ENCODE data around the gene DLD. TPM values are rescaled to one million over a fixed set of nuclear protein-coding genes. Genes with fewer than 3 reads are reported as not detected.
"Not testable (repeated sequence)": the region's sequence is repeated elsewhere in the genome, so short reads cannot be mapped to it uniquely, and the experiment has no call there.

DLD gene
- total RNA-seq, 2 donors from 2014 or later: 60.4 to 80.8 TPM

GRCh38 chr7:107877731-107878382 lies 13.1 kb upstream of the DLD start:
- no peaks in the 10 kb centered on the region for H3K36me3 ChIP-seq
- H3K27me3 ChIP-seq (replicated peaks; ENCODE audit: insufficient read depth): no peaks in the 10 kb centered on the region
- no peak overlapping the region for H3K27ac ChIP-seq
- H3K9me3 ChIP-seq: no peaks in the 10 kb centered on the region
- no peak overlapping the region for H3K4me3 ChIP-seq
- no peak for DNase-seq (ENCODE audit: low spot score)
- no peaks in the 10 kb centered on the region for H3K4me1 ChIP-seq (ENCODE audit: control insufficient read depth in 1 of 2, low read depth in 2 of 2)
- ATAC-seq (ENCODE audit: insufficient number of reproducible peaks, low FRiP score, low read depth): no peak
- TF ChIP-seq CTCF (IDR thresholded peaks at IDR 0.05): no peak

GRCh38 chr7:107878636-107879035 lies 12.3 kb upstream of the DLD start:
- no peak for ATAC-seq (ENCODE audit: insufficient number of reproducible peaks, low FRiP score, low read depth)

GRCh38 chr7:107879400-107880035 lies 11.5 kb upstream of the DLD start:
- H3K4me3 ChIP-seq: no peak overlapping the region
- no peaks in the 10 kb centered on the region for H3K9me3 ChIP-seq
- no peaks in the 10 kb centered on the region for H3K4me1 ChIP-seq (ENCODE audit: control insufficient read depth in 1 of 2, low read depth in 2 of 2)
- ATAC-seq (ENCODE audit: insufficient number of reproducible peaks, low FRiP score, low read depth) (no peak), DNase-seq (ENCODE audit: low spot score) (no peak)
- no peak overlapping the region for H3K27ac ChIP-seq
- peak; percentile 54 for TF ChIP-seq CTCF (IDR thresholded peaks at IDR 0.05)
- H3K27me3 ChIP-seq (replicated peaks; ENCODE audit: insufficient read depth): no peaks in the 10 kb centered on the region
- H3K36me3 ChIP-seq: no peaks in the 10 kb centered on the region

More at GRCh38 chr7:107878636-107879035, 12.3 kb upstream of the DLD start:
- Histone ChIP-seq H3K9me3 (no peaks in the 10 kb centered on the region), H3K4me3 (no peak overlapping the region), H3K36me3 (no peaks in the 10 kb centered on the region), H3K27me3 (replicated peaks; ENCODE audit: insufficient read depth) (no peaks in the 10 kb centered on the region), H3K4me1 (ENCODE audit: control insufficient read depth in 1 of 2, low read depth in 2 of 2) (no peaks in the 10 kb centered on the region), H3K27ac (no peak overlapping the region)
- TF ChIP-seq CTCF (IDR thresholded peaks at IDR 0.05): no peak
- no peak for DNase-seq (ENCODE audit: low spot score)

GRCh38 chr7:107882766-107883165 lies 8.2 kb upstream of the DLD start:
- Histone ChIP-seq H3K27me3 (replicated peaks; ENCODE audit: insufficient read depth) (no peaks in the 10 kb centered on the region), H3K27ac (no peak overlapping the region), H3K9me3 (no peaks in the 10 kb centered on the region), H3K4me3 (no peak overlapping the region), H3K36me3 (no peaks in the 10 kb centered on the region), H3K4me1 (ENCODE audit: control insufficient read depth in 1 of 2, low read depth in 2 of 2) (no peaks in the 10 kb centered on the region)
- ATAC-seq (ENCODE audit: insufficient number of reproducible peaks, low FRiP score, low read depth) (no peak), DNase-seq (ENCODE audit: low spot score) (no peak)
- no peak for TF ChIP-seq CTCF (IDR thresholded peaks at IDR 0.05)

GRCh38 chr7:107884066-107884818 lies 6.7 kb upstream of the DLD start:
- no peaks in the 10 kb centered on the region for H3K36me3 ChIP-seq
- no peaks in the 10 kb centered on the region for H3K27me3 ChIP-seq (replicated peaks; ENCODE audit: insufficient read depth)
- DNase-seq (ENCODE audit: low spot score) (no peak), ATAC-seq (ENCODE audit: insufficient number of reproducible peaks, low FRiP score, low read depth) (no peak)
- H3K27ac ChIP-seq: no peak overlapping the region
- H3K9me3 ChIP-seq: no peaks in the 10 kb centered on the region
- no peaks in the 10 kb centered on the region for H3K4me1 ChIP-seq (ENCODE audit: control insufficient read depth in 1 of 2, low read depth in 2 of 2)
- TF ChIP-seq CTCF (IDR thresholded peaks at IDR 0.05): no peak
- no peak overlapping the region for H3K4me3 ChIP-seq

- peaks cover 10 to 13% of the 10 kb centered on the region in 2 donors for H3K4me1 ChIP-seq (ENCODE audit: control insufficient read depth in 1 of 2, low read depth in 2 of 2)
- H3K36me3 ChIP-seq; H3K27ac ChIP-seq; H3K4me3 ChIP-seq; DNase-seq (ENCODE audit: low spot score); H3K27me3 ChIP-seq (replicated peaks; ENCODE audit: insufficient read depth); ATAC-seq (ENCODE audit: insufficient number of reproducible peaks, low FRiP score, low read depth); H3K9me3 ChIP-seq: not testable (repeated sequence)
These were observed 3.2 kb upstream of the DLD start for GRCh38 chr7:107887827-107888226.

Data from thoracic aorta (tissue), 2 donors.